HG03378 (cell line): Measurements from ENCODE around the gene SMC6.

ENCODE experiments used
- ATAC-seq: cut with Tn5 transposase; IDR thresholded peaks from one replicate; pipeline ENCODE4 v1.9.1; 2021; ENCODE audit warnings: mild to moderate bottlenecking, moderate library complexity; ENCODE audit not compliant: unreplicated experiment

Gene SMC6

DNA sequence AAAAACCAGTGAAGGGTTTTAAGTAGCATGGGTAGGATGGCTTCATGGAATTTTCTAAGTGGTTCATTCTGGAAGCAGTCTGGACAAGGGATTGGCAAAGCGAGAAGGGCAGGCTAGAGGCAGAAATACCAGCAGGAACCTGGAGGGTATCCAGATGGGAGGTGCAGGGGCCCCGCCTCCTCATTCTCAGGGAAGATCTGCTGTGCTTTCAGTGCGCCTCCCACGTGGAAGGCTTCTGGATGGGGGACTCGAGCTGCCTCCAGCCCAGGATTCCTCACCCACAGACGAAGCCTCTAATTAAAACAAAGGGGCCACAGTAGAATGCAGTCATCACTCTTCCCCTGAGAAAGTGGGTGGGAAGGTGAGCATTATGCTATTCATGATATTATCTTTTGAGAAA lies 133.3 kb downstream of the SMC6 start:
- no peak for ATAC-seq

DNA sequence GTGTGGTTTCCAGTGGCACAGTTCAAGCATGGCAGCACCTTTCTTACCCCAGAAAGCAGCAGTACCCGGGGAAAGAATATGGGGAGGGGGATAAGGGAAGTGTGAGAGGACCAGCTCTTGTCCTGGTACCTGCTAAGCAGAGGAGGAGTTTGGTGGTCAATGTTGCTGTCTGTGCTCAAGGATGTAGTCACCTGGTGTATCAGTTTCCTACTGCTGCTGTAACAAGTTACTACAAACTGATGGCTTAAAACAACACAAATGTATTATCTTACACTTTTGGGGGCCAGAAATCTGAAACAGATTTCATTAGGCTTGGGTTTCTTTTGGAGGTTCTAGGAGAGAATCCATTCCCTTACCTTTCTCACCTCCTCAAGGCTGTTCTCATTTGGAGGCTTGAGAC lies 135.7 kb downstream of the SMC6 start:
- no peak for ATAC-seq

DNA sequence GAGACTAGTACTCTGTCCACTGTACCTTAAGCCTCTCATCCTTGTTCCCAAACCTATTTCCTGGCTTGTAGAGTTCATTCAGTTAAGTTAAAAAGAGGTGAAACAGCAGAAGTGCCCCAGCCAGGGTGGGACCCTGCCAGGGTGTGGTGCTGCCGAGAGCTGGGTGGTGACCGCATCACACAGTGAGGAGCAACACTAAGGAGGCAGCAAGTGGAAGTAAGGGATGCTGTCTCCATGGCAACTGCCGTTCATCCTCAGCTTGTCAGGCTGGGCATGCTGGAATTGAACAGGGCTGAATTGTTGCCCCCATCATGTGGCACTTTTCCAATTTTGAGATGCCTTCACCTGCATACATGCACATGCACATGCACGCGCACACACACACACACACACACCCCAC lies 136.1 kb downstream of the SMC6 start:
- ATAC-seq = no peak

DNA sequence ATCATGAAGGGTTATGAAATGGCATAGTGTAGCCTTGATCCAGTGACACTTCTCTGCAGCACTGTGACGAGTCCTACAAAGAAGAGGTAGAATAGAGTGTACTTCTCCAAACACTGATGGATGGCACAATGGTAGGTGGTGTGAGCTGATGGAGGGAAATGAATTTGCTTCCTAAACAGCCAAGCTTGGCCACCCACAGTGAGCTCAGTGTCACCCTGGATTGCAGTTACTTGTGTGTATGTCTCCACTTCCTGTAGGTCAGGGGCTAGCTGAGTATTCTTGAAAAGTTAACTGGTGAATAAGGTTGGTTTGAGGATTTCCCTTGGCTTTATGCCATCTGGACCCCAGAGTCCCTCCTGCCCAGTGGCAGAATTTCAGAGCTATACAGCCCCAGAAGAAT lies 137.2 kb downstream of the SMC6 start:
- ATAC-seq = no peak

DNA sequence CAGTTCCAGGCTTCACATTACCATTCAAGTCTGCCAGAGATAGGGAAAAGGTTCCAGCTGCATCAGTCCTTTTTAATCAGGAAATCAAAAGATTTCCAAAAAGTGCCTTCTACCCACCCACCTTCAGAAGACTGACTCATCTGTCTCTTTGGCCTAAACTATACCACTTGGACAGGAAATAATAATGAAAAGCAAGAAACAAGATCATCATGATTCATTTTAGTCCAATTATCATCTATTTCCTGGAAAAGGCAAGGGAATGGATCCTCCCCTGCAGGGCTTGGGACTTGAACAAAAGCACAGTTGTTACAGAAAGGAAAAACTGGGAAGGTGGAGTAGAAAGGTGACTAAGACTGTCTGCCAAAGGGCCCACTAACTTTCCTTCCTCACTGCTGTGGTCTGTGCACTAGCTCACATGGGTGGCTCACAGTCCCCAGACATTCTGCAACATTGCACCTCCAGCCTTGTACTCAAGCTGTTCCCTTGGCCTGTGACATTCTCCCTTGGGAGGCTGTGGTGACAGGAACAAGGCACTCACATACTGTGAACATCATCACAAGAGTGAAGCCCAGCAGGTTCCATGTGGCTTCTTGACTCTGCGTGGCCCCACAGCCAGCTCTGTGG lies 137.8 kb downstream of the SMC6 start:
- ATAC-seq = no peak

DNA sequence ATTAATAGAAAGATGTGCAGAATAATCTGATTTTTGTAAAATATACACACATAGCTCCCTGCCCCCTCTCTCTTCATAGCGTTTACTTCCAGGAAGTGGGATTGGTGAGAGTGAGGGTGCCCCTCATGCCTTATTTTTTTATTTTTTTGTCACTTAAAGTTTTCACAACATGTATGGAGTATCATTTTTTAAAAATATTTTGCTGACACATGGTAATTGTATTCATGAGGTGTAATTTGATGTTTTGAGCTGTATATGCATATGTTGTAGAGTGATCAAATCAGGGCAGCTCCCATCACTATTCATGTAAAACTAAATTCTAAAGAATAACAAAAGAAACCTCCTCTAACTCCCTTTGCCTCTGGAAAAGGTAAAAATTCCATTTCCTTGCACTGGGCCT lies 138.5 kb downstream of the SMC6 start:
- ATAC-seq = no peak

DNA sequence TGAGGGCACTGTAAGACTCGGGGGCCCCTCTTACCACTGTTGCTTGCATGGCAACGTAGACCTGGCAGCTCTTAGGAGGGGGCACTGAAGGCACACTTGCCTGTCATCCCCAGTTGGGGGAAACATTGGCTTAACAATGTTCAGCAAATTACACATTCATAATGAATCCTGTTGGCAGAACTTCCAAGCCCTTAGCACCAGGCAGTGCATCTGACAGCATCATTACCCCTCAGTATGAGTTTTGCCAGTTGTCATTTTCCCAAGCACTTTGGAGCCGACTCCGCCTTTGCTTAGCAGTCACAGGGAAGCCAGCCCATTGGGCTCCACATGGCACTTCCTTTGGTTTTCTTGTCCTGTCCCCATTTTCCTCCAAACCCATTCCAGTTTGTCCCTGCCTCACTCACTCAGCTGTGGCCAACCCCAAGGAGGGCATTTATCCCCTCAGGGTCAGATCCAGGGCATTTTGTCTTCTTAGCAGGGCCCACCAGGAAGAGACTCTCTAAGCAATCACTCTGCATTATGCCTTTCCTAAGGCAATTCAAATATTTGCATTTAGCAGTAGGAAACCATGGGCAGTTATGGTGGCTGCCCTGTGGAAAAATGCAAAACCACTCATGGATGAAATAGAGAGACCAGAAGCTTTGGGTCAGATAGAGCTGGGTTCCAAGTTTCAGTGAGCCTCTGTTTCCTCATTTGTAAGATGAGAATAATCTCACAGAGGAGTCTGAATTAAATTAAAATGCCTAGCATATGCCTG lies 139.3 kb downstream of the SMC6 start:
- no peak for ATAC-seq
